Esophagus (tissue), 2 donors: ENCODE measurements around the gene VSNL1. TPM values are rescaled to one million over a fixed set of nuclear protein-coding genes. Genes with fewer than 3 reads are reported as not detected.

Source experiments
- H3K27ac ChIP-seq, 2 donors: one replicate each; pipeline ENCODE4 v1.5.1; 2013; ENCODE audit warnings: low read depth in 2 of 2, mild to moderate bottlenecking in 2 of 2, inconsistent platforms in 1 of 2, low read length in 1 of 2, moderate library complexity in 1 of 2
- H3K27me3 ChIP-seq, 2 donors: one replicate each; pipeline ENCODE4 v1.6.1; 2013; ENCODE audit warnings: low read length in 2 of 2, control low read depth in 1 of 2, mild to moderate bottlenecking in 1 of 2; ENCODE audit not compliant: insufficient read depth in 2 of 2, control insufficient read depth in 1 of 2
- H3K36me3 ChIP-seq, 2 donors: one replicate each; pipeline ENCODE4 v1.6.1; 2013; ENCODE audit warnings: low read length in 1 of 2; ENCODE audit not compliant: control insufficient read depth in 2 of 2, insufficient read depth in 2 of 2
- H3K4me1 ChIP-seq, 2 donors: one replicate each; pipeline ENCODE4 v1.6.1; 2013; ENCODE audit warnings: low read length in 1 of 2; ENCODE audit not compliant: control insufficient read depth in 2 of 2, insufficient read depth in 2 of 2
- H3K4me3 ChIP-seq, 2 donors: one replicate each; pipeline ENCODE4 v1.5.1; 2013; ENCODE audit warnings: low read length in 2 of 2, mild to moderate bottlenecking in 2 of 2, low read depth in 1 of 2, moderate library complexity in 1 of 2
- H3K9me3 ChIP-seq, 2 donors: one replicate each; pipeline ENCODE4 v1.6.1; 2013; ENCODE audit warnings: mild to moderate bottlenecking in 2 of 2, low read depth in 1 of 2, low read length in 1 of 2, moderate library complexity in 1 of 2; ENCODE audit not compliant: control insufficient read depth in 2 of 2, insufficient read depth in 1 of 2
- WGBS, 2 donors: extraction: QIAGEN DNeasy Blood & Tissue Kit; methylation state at CpG; one replicate each; pipeline ENCODE4 v1.1.7; 2013; 5-methylcytosine and 5-hydroxymethylcytosine counted together
- polyA plus RNA-seq, 2 donors: library from polyadenylated mRNA; stranded (reverse); fragments of 200-250 nt; gene quantifications; one replicate each; pipeline ENCODE4 v1.2.3, GENCODE V29; 2013
- donor health status: healthy with polysubstance abuse.
- donor health status: Bipolar disorder and iron deficiency.

The VSNL1 gene
- 10 to 100 TPM; 35.7 to 47.2 TPM for polyA plus RNA-seq

GRCh38 chr2:17540093-17540812 is at the start of gene VSNL1:
TSS of gene VSNL1 (plus strand) at chr2:17540696. CDS start at chr2:17592075, 51,379 bp downstream.
- Histone ChIP-seq H3K27me3 (no peaks in the 10 kb centered on the region), H3K9me3 (no peaks in the 10 kb centered on the region), H3K27ac (peak within 1 kb of the TSS; percentile 89 to 95), H3K36me3 (no peaks in the 10 kb centered on the region), H3K4me3 (peak within 1 kb of the TSS; percentile 63 to 64), H3K4me1 (peaks cover 0 to 3% of the 10 kb centered on the region in 2 donors)
- 1 to 3% methylated on average over 43 of the region's 43 CpGs for WGBS, 2 donors

- no peak overlapping the region for H3K27ac ChIP-seq
- no peaks in the 10 kb centered on the region for H3K9me3 ChIP-seq
- H3K4me3 ChIP-seq, result no peak overlapping the region
- no peaks in the 10 kb centered on the region for H3K4me1 ChIP-seq
- no peaks in the 10 kb centered on the region for H3K27me3 ChIP-seq
- H3K36me3 ChIP-seq, result no peaks in the 10 kb centered on the region
- 19 to 33% methylated on average over 1 of the region's 1 CpG for WGBS, 2 donors
These were observed 44.9 kb upstream of the VSNL1 start for GRCh38 chr2:17495590-17495989.

GRCh38 chr2:17497718-17498117 is 42.8 kb upstream of the VSNL1 start:
- Histone ChIP-seq H3K36me3 (no peaks in the 10 kb centered on the region), H3K9me3 (no peaks in the 10 kb centered on the region), H3K4me1 (no peaks in the 10 kb centered on the region), H3K4me3 (no peak overlapping the region), H3K27me3 (no peaks in the 10 kb centered on the region), H3K27ac (no peak overlapping the region)
- WGBS, 2 donors, result 59% methylated on average over 1 of the region's 1 CpG

GRCh38 chr2:17506736-17507616 is 33.5 kb upstream of the VSNL1 start:
- WGBS, 2 donors, result 74 to 81% methylated on average over 2 of the region's 2 CpGs
- Histone ChIP-seq H3K36me3 (no peaks in the 10 kb centered on the region), H3K27ac (no peak overlapping the region), H3K4me1 (no peaks in the 10 kb centered on the region), H3K9me3 (no peaks in the 10 kb centered on the region), H3K4me3 (no peak overlapping the region), H3K27me3 (no peaks in the 10 kb centered on the region)

- no peaks in the 10 kb centered on the region for H3K4me1 ChIP-seq
- H3K4me3 ChIP-seq, result no peak overlapping the region
- H3K27ac ChIP-seq, result no peak overlapping the region
- no peaks in the 10 kb centered on the region for H3K27me3 ChIP-seq
- no peaks in the 10 kb centered on the region for H3K9me3 ChIP-seq
- no peaks in the 10 kb centered on the region for H3K36me3 ChIP-seq
These were observed 24.8 kb upstream of the VSNL1 start for GRCh38 chr2:17515652-17516051.

GRCh38 chr2:17517481-17518211 is 22.9 kb upstream of the VSNL1 start:
- peak overlapping the region; percentile 36 to 77 for H3K4me3 ChIP-seq
- H3K27ac ChIP-seq, result peak overlapping the region in 1 of 2 donors; percentile 24
- H3K4me1 ChIP-seq, result no peaks in the 10 kb centered on the region
- WGBS, 2 donors, result 38 to 40% methylated on average over 8 of the region's 8 CpGs
- no peaks in the 10 kb centered on the region for H3K9me3 ChIP-seq
- no peaks in the 10 kb centered on the region for H3K36me3 ChIP-seq
- no peaks in the 10 kb centered on the region for H3K27me3 ChIP-seq

- H3K4me3 ChIP-seq, result peak within 1 kb of the TSS; percentile 36 to 77
- no peaks in the 10 kb centered on the region for H3K27me3 ChIP-seq
- H3K9me3 ChIP-seq, result no peaks in the 10 kb centered on the region
- H3K4me1 ChIP-seq, result no peaks in the 10 kb centered on the region
- no peaks in the 10 kb centered on the region for H3K36me3 ChIP-seq
- peak within 1 kb of the TSS in 1 of 2 donors; percentile 24 for H3K27ac ChIP-seq
- 4% methylated on average over 38 of the region's 38 CpGs for WGBS, 2 donors
These were observed 22.0 kb upstream of the VSNL1 start, which contains the start of gene RAD51AP2 for GRCh38 chr2:17518212-17519154. TSS of gene RAD51AP2 (minus strand) at chr2:17518440. CDS start at chr2:17518415, 25 bp downstream.

GRCh38 chr2:17519486-17519885 is 21.0 kb upstream of the VSNL1 start:
- Histone ChIP-seq H3K36me3 (no peaks in the 10 kb centered on the region), H3K9me3 (no peaks in the 10 kb centered on the region), H3K27ac (no peak overlapping the region), H3K4me3 (no peak overlapping the region), H3K4me1 (no peaks in the 10 kb centered on the region), H3K27me3 (no peaks in the 10 kb centered on the region)
